GM23338 (cell line): Measurements from ENCODE around the gene TNFRSF12A. TPM values are rescaled to one million over a fixed set of nuclear protein-coding genes. Genes with fewer than 3 reads are reported as not detected.

Experiments used
- ATAC-seq: fragments of 200-7000 bp; cut with Tn5 transposase; 3 replicates; pipeline ENCODE4 v1.9.1; 2020
- DNase-seq: peaks from one replicate; pipeline ENCODE4 v3.0.0-alpha.2; 2015; ENCODE audit warnings: low spot score
- H2AFZ ChIP-seq: fragments of 200-600 bp; sonication (generic); 2 replicates; pipeline ENCODE4 v1.8.0; 2016; ENCODE audit warnings: antibody characterized with exemption, mild to moderate bottlenecking, moderate library complexity
- H3F3A ChIP-seq: fragments of 200-600 bp; sonication (generic); replicated peaks from 2 replicates; pipeline ENCODE4 v1.8.0; 2017; ENCODE audit warnings: antibody characterized with exemption, mixed run types, low read depth
- H3K27ac ChIP-seq: fragments of 200-600 bp; sonication (generic); 2 replicates; pipeline ENCODE4 v1.6.1; 2016; ENCODE audit warnings: low read depth
- H3K27me3 ChIP-seq: fragments of 200-600 bp; sonication (generic); 2 replicates; pipeline ENCODE4 v1.8.0; 2016; ENCODE audit warnings: mild to moderate bottlenecking, mixed run types, moderate library complexity; ENCODE audit not compliant: insufficient read depth
- H3K36me3 ChIP-seq: fragments of 200-600 bp; sonication (generic); 2 replicates; pipeline ENCODE4 v1.8.0; 2016; ENCODE audit warnings: mild to moderate bottlenecking; ENCODE audit not compliant: insufficient read depth
- H3K4me1 ChIP-seq: fragments of 200-600 bp; sonication (generic); 2 replicates; pipeline ENCODE4 v1.8.0; 2016; ENCODE audit warnings: mild to moderate bottlenecking, moderate library complexity; ENCODE audit not compliant: insufficient read depth
- H3K4me2 ChIP-seq: fragments of 200-600 bp; sonication (generic); 2 replicates; pipeline ENCODE4 v1.7.1; 2017; ENCODE audit warnings: mixed run types
- H3K4me3 ChIP-seq: fragments of 200-600 bp; sonication (generic); 2 replicates; pipeline ENCODE4 v1.6.1; 2016; ENCODE audit warnings: mixed run types
- H3K79me2 ChIP-seq: fragments of 200-600 bp; sonication (generic); replicated peaks from 2 replicates; pipeline ENCODE4 v1.8.0; 2017; ENCODE audit warnings: mild to moderate bottlenecking; ENCODE audit not compliant: insufficient read depth
- H3K9me2 ChIP-seq: fragments of 200-600 bp; sonication (generic); 2 replicates; pipeline ENCODE4 v1.8.0; 2017; ENCODE audit not compliant: insufficient read depth
- H4K20me1 ChIP-seq: fragments of 200-600 bp; sonication (generic); replicated peaks from 2 replicates; pipeline ENCODE4 v1.8.0; 2017; ENCODE audit warnings: mild to moderate bottlenecking; ENCODE audit not compliant: insufficient read depth
- H3K27ac Mint-ChIP-seq: 2 replicates; pipeline ENCODE4 v1.8.0; 2020; ENCODE audit warnings: inconsistent platforms, mild to moderate bottlenecking, moderate library complexity, mixed read lengths
- H3K27me3 Mint-ChIP-seq: 3 replicates; pipeline ENCODE4 v1.8.0; 2022; ENCODE audit warnings: low read depth, mild to moderate bottlenecking, moderate library complexity, mixed read lengths, inconsistent platforms; ENCODE audit not compliant: insufficient read depth, poor library complexity
- H3K36me3 Mint-ChIP-seq: 3 replicates; pipeline ENCODE4 v1.8.0; 2021; ENCODE audit warnings: low read depth, mild to moderate bottlenecking, inconsistent platforms, moderate library complexity, mixed read lengths
- H3K4me1 Mint-ChIP-seq: 3 replicates; pipeline ENCODE4 v1.8.0; 2020; ENCODE audit warnings: mild to moderate bottlenecking, inconsistent platforms, mixed read lengths
- H3K4me3 Mint-ChIP-seq: 3 replicates; pipeline ENCODE4 v1.8.0; 2021; ENCODE audit warnings: moderate library complexity, mild to moderate bottlenecking, inconsistent platforms, mixed read lengths
- H3K9me3 Mint-ChIP-seq: 3 replicates; pipeline ENCODE4 v1.8.0; 2020; ENCODE audit warnings: moderate library complexity, mild to moderate bottlenecking, inconsistent platforms, mixed read lengths
- CTCF ChIP-seq, 2 experiments: fragments of 200-600 bp in 1 of 2; sonication (generic) in 1 of 2; conservative IDR thresholded peaks; 2 replicates each; pipeline versions ENCODE4 v1.5.1 to v1.6.1; 2016 to 2017; ENCODE audit warnings: antibody characterized with exemption in 2 of 2, low read depth in 2 of 2, mild to moderate bottlenecking in 2 of 2, moderate library complexity in 1 of 2
- ETS1 ChIP-seq: IDR thresholded peaks from 2 replicates; pipeline ENCODE4 v1.6.1; 2016; ENCODE audit warnings: antibody characterized with exemption
- POLR2AphosphoS5 ChIP-seq: IDR thresholded peaks from 2 replicates; pipeline ENCODE4 v1.6.1; 2016; ENCODE audit warnings: antibody characterized with exemption, low read depth
- REST ChIP-seq: IDR thresholded peaks from one replicate; pipeline ENCODE4 v1.6.1; 2018; ENCODE audit warnings: antibody characterized with exemption; ENCODE audit not compliant: unreplicated experiment
- ZNF114 ChIP-seq: fragments of 250-450 bp; sonication (Bioruptor Pico); IDR thresholded peaks from 2 replicates; pipeline ENCODE4 v1.5.0; 2020; ENCODE audit warnings: mild to moderate bottlenecking, moderate library complexity
- polyA plus RNA-seq: library from polyadenylated mRNA; unstranded; fragments of >200 nt; fragmentation: Nextera tagmentation; extraction: Ambion mirVana; gene quantifications from 2 replicates; pipeline ENCODE4 v1.2.1, GENCODE V29; 2016
- total RNA-seq: library from RNA; depleted of rRNA; stranded (reverse); fragments of >200 nt; shearing (Covaris generic); gene quantifications from 2 replicates; pipeline ENCODE4 v1.2.3, GENCODE V29; 2014

The TNFRSF12A gene
- total and polyA plus RNA-seq, 2 experiments from 2014 or later = 78.0 to 152 TPM

GRCh38 chr16:3029491-3030221 lies 9.5 kb downstream of the TNFRSF12A start:
- H3K4me3 Mint-ChIP-seq = peak overlapping the region; percentile 25; the same call in 1 of the 3 replicates
- H3K27ac Mint-ChIP-seq = no peak overlapping the region

GRCh38 chr16:3030222-3031212 lies 10.3 kb downstream of the TNFRSF12A start:
- Histone ChIP-seq H3K79me2 (no peaks in the 10 kb centered on the region), H3K9me2 (no peaks in the 10 kb centered on the region), H3F3A (peaks cover 37% of the 10 kb centered on the region), H4K20me1 (peaks cover 15% of the 10 kb centered on the region), H3K4me3 (no peak overlapping the region), H3K36me3 (no peaks in the 10 kb centered on the region), H3K4me1 (peaks cover 28% of the 10 kb centered on the region), H2AFZ (no peak overlapping the region), H3K27me3 (peaks cover 16% of the 10 kb centered on the region), H3K4me2 (peak overlapping the region; percentile 48; the same call in 1 of the 2 replicates), H3K27ac (no peak overlapping the region)
- TF ChIP-seq ETS1 (no peak), REST (no peak), CTCF (conservative IDR thresholded peaks at IDR 0.05; ENCODE audit: low read depth in 2 of 2) (no peak), ZNF114 (no peak)
- H3K27me3 Mint-ChIP-seq = peaks cover 24% of the 10 kb centered on the region
- H3K36me3 Mint-ChIP-seq = peaks cover 46% of the 10 kb centered on the region
- DNase-seq (no peak), ATAC-seq (no peak)
- H3K27ac Mint-ChIP-seq = no peak overlapping the region
- peak overlapping the region; percentile 25; the same call in 1 of the 3 replicates for H3K4me3 Mint-ChIP-seq
- no peaks in the 10 kb centered on the region; the same call in 1 of the 3 replicates for H3K9me3 Mint-ChIP-seq
- peaks cover 29% of the 10 kb centered on the region for H3K4me1 Mint-ChIP-seq

More at GRCh38 chr16:3029491-3030221, 9.5 kb downstream of the TNFRSF12A start:
- Mint-ChIP-seq H3K4me1 (peaks cover 28% of the 10 kb centered on the region), H3K27me3 (peaks cover 28% of the 10 kb centered on the region), H3K9me3 (no peaks in the 10 kb centered on the region; the same call in 1 of the 3 replicates), H3K36me3 (peaks cover 48% of the 10 kb centered on the region)
- Histone ChIP-seq H3K79me2 (no peaks in the 10 kb centered on the region; the same call in 1 of the 2 replicates), H3K27me3 (peaks cover 16% of the 10 kb centered on the region), H3K27ac (no peak overlapping the region), H3K4me2 (0 out of 2 replicates have a peak overlapping the region, but pooled peaks have one; percentile 48), H2AFZ (no peak overlapping the region), H3K4me1 (peaks cover 27% of the 10 kb centered on the region), H3K4me3 (peak overlapping the region; percentile 17; the same call in 1 of the 2 replicates), H4K20me1 (peaks cover 17% of the 10 kb centered on the region), H3F3A (peaks cover 45% of the 10 kb centered on the region), H3K9me2 (no peaks in the 10 kb centered on the region), H3K36me3 (no peaks in the 10 kb centered on the region)
- TF ChIP-seq ZNF114 (no peak), POLR2AphosphoS5 (0 out of 2 replicates have a peak, but pooled peaks have one; percentile 33)
- ATAC-seq = peak; percentile 2; the same call in 2 of the 3 replicates
- DNase-seq = peak; percentile 56
